UCSD-AML1 (cell line): ENCODE data around the gene EFS.

Experiments used
- DNase-seq: peaks from one replicate; lab custom pipeline; 2025; ENCODE audit not compliant: unreplicated experiment; lab: John Stamatoyannopoulos, UW

Gene EFS

GRCh38 chr14:23306412-23307145 is 58.4 kb downstream of the EFS start, which contains the start of gene BCL2L2:
Gene BCL2L2 (plus strand): TSS chr14:23306833. CDS start chr14:23307768, 935 bp downstream.
- DNase-seq: peak; percentile 91
